WTC11 (cell line): ENCODE measurements around the gene ZSCAN10. TPM values are rescaled to one million over a fixed set of nuclear protein-coding genes. Genes with fewer than 3 reads are reported as not detected.

Source experiments
- ESRRA ChIP-seq: sonication (generic); formaldehyde crosslinking; IDR thresholded peaks from 2 replicates; pipeline ENCODE4 v1.8.1; 2022; ENCODE audit warnings: mild to moderate bottlenecking, missing genetic modification reagents, borderline replicate concordance
- FOXJ3 ChIP-seq: sonication (generic); formaldehyde crosslinking; IDR thresholded peaks from 2 replicates; pipeline ENCODE4 v1.9.0; 2021; ENCODE audit warnings: missing genetic modification reagents, mild to moderate bottlenecking, borderline replicate concordance
- FOXP1 ChIP-seq: sonication (generic); formaldehyde crosslinking; IDR thresholded peaks from 2 replicates; pipeline ENCODE4 v1.8.0; 2022; ENCODE audit warnings: missing genetic modification reagents, mild to moderate bottlenecking, moderate library complexity, borderline replicate concordance
- GRHL2 ChIP-seq: fragments of 250-450 bp; sonication (Bioruptor Pico); IDR thresholded peaks from 2 replicates; pipeline ENCODE4 v1.8.0; 2022; ENCODE audit warnings: mild to moderate bottlenecking, moderate library complexity; ENCODE audit not compliant: insufficient replicate concordance, severe bottlenecking
- IRF2 ChIP-seq: sonication (generic); formaldehyde crosslinking; IDR thresholded peaks from 2 replicates; pipeline ENCODE4 v1.8.0; 2022; ENCODE audit warnings: low read depth, missing genetic modification reagents, borderline replicate concordance
- MYBL2 ChIP-seq: sonication (generic); formaldehyde crosslinking; IDR thresholded peaks from 2 replicates; pipeline ENCODE4 v1.8.1; 2023; ENCODE audit warnings: mild to moderate bottlenecking, moderate library complexity, missing genetic modification reagents
- SMAD4 ChIP-seq: sonication (generic); formaldehyde crosslinking; IDR thresholded peaks from 2 replicates; pipeline ENCODE4 v1.8.0; 2022; ENCODE audit warnings: mild to moderate bottlenecking, missing genetic modification reagents
- ZNF138 ChIP-seq: sonication (generic); formaldehyde crosslinking; conservative IDR thresholded peaks from 2 replicates; pipeline ENCODE4 v1.8.1; 2022; ENCODE audit warnings: mild to moderate bottlenecking, moderate library complexity, missing genetic modification reagents
- ZNF416 ChIP-seq: fragments of 250-450 bp; sonication (Bioruptor Pico); IDR thresholded peaks from 2 replicates; pipeline ENCODE4 v1.9.0; 2021; ENCODE audit warnings: mild to moderate bottlenecking, inconsistent platforms
- total RNA-seq: library from RNA; stranded (reverse); gene quantifications from 3 replicates; pipeline ENCODE4 v1.2.3, GENCODE V29; 2021
- TF ChIP-seq, protein P1 (sequence below): fragments of 250-450 bp; sonication (Bioruptor Pico); IDR thresholded peaks from 2 replicates; pipeline ENCODE4 v1.9.0; 2021; ENCODE audit warnings: mild to moderate bottlenecking, borderline replicate concordance
- TF ChIP-seq, protein P2 (sequence below): sonication (generic); formaldehyde crosslinking; IDR thresholded peaks from 2 replicates; pipeline ENCODE4 v1.8.0; 2023; ENCODE audit warnings: missing genetic modification reagents, mild to moderate bottlenecking, borderline replicate concordance
- TF ChIP-seq, protein P3 (sequence below): sonication (generic); formaldehyde crosslinking; IDR thresholded peaks from 2 replicates; pipeline ENCODE4 v1.8.0; 2023; ENCODE audit warnings: missing genetic modification reagents
- TF ChIP-seq, protein P4 (sequence below): sonication (generic); formaldehyde crosslinking; IDR thresholded peaks from 2 replicates; pipeline ENCODE4 v1.8.1; 2023; ENCODE audit warnings: mild to moderate bottlenecking, moderate library complexity, missing genetic modification reagents
- TF ChIP-seq, protein P5 (sequence below): sonication (generic); formaldehyde crosslinking; conservative IDR thresholded peaks from 2 replicates; pipeline ENCODE4 v1.8.1; 2023; ENCODE audit warnings: mild to moderate bottlenecking, low read depth, missing genetic modification reagents, moderate library complexity
- TF ChIP-seq, protein P6 (sequence below): sonication (generic); formaldehyde crosslinking; conservative IDR thresholded peaks from 2 replicates; pipeline ENCODE4 v1.8.1; 2022; ENCODE audit warnings: mild to moderate bottlenecking, missing genetic modification reagents

Gene ZSCAN10
- total RNA-seq, 1 experiment from 2014 or later, result 263 TPM

DNA sequence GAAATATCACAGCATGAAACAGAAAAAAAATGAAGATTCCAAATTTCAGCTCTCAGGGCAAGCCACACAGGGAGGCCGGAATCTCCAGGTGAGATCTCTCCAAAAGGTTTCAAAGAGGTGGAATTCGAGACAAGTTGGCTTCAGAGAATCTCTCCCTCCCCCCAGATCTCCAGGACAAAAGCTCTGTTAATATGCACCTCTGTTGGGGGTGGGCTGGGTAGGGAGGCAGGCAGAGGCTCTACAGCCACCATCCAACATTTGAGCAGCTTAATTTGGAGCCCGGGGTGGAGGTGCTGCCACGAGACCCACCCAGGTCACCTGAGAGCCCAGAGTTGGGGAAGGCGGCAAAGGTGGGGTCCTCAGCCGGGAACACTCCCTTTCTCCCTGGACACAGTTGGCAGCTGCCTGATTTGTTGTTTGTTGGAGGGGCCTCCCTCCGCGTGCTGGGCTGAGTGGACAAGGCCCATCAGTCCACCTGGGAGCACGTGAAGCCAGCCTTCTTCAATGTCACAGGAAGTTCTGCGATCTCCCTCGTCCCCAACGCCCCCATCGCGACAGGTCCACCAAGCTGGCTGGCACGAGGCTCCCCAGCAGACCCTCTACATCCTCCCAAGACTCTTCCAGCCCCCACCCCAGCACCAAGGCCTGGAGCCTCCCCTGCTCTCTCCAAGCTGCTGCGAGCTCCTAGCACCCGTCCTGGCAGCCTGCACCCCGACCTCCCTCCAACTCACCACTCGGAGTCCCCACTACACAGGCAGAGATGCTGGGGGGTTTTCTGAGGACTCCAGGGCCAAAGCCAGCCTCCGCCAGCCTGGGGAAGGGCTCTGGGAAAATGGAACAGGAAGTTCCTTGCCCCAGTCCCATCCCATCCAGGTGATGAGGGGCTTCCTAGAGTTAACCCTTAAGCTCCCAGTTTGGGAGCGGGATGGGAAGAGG lies at the start of gene ZSCAN10 (continued):
- TF ChIP-seq, protein P1, sequence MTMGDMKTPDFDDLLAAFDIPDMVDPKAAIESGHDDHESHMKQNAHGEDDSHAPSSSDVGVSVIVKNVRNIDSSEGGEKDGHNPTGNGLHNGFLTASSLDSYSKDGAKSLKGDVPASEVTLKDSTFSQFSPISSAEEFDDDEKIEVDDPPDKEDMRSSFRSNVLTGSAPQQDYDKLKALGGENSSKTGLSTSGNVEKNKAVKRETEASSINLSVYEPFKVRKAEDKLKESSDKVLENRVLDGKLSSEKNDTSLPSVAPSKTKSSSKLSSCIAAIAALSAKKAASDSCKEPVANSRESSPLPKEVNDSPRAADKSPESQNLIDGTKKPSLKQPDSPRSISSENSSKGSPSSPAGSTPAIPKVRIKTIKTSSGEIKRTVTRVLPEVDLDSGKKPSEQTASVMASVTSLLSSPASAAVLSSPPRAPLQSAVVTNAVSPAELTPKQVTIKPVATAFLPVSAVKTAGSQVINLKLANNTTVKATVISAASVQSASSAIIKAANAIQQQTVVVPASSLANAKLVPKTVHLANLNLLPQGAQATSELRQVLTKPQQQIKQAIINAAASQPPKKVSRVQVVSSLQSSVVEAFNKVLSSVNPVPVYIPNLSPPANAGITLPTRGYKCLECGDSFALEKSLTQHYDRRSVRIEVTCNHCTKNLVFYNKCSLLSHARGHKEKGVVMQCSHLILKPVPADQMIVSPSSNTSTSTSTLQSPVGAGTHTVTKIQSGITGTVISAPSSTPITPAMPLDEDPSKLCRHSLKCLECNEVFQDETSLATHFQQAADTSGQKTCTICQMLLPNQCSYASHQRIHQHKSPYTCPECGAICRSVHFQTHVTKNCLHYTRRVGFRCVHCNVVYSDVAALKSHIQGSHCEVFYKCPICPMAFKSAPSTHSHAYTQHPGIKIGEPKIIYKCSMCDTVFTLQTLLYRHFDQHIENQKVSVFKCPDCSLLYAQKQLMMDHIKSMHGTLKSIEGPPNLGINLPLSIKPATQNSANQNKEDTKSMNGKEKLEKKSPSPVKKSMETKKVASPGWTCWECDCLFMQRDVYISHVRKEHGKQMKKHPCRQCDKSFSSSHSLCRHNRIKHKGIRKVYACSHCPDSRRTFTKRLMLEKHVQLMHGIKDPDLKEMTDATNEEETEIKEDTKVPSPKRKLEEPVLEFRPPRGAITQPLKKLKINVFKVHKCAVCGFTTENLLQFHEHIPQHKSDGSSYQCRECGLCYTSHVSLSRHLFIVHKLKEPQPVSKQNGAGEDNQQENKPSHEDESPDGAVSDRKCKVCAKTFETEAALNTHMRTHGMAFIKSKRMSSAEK (CRISPR knock-in tag), result 0 out of 2 replicates have a peak, but pooled peaks have one; percentile 48
- TF ChIP-seq FOXP1 (CRISPR knock-in tag) (peak; percentile 56), FOXJ3 (CRISPR knock-in tag) (0 out of 2 replicates have a peak, but pooled peaks have one; percentile 10), ZNF138 (0 out of 2 replicates have a peak, but pooled peaks have one; percentile 78), IRF2 (CRISPR knock-in tag) (no peak), GRHL2 (CRISPR knock-in tag) (no peak), SMAD4 (peak; percentile 14; the same call in 1 of the 2 replicates), ZNF416 (CRISPR knock-in tag) (0 out of 2 replicates have a peak, but pooled peaks have one; percentile 9), ESRRA (peak; percentile 72; the same call in 1 of the 2 replicates), MYBL2 (CRISPR knock-in tag) (0 out of 2 replicates have a peak, but pooled peaks have one; percentile 13)
- TF ChIP-seq, protein P2, sequence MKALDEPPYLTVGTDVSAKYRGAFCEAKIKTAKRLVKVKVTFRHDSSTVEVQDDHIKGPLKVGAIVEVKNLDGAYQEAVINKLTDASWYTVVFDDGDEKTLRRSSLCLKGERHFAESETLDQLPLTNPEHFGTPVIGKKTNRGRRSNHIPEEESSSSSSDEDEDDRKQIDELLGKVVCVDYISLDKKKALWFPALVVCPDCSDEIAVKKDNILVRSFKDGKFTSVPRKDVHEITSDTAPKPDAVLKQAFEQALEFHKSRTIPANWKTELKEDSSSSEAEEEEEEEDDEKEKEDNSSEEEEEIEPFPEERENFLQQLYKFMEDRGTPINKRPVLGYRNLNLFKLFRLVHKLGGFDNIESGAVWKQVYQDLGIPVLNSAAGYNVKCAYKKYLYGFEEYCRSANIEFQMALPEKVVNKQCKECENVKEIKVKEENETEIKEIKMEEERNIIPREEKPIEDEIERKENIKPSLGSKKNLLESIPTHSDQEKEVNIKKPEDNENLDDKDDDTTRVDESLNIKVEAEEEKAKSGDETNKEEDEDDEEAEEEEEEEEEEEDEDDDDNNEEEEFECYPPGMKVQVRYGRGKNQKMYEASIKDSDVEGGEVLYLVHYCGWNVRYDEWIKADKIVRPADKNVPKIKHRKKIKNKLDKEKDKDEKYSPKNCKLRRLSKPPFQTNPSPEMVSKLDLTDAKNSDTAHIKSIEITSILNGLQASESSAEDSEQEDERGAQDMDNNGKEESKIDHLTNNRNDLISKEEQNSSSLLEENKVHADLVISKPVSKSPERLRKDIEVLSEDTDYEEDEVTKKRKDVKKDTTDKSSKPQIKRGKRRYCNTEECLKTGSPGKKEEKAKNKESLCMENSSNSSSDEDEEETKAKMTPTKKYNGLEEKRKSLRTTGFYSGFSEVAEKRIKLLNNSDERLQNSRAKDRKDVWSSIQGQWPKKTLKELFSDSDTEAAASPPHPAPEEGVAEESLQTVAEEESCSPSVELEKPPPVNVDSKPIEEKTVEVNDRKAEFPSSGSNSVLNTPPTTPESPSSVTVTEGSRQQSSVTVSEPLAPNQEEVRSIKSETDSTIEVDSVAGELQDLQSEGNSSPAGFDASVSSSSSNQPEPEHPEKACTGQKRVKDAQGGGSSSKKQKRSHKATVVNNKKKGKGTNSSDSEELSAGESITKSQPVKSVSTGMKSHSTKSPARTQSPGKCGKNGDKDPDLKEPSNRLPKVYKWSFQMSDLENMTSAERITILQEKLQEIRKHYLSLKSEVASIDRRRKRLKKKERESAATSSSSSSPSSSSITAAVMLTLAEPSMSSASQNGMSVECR, result peak; percentile 32
- TF ChIP-seq, protein P3, sequence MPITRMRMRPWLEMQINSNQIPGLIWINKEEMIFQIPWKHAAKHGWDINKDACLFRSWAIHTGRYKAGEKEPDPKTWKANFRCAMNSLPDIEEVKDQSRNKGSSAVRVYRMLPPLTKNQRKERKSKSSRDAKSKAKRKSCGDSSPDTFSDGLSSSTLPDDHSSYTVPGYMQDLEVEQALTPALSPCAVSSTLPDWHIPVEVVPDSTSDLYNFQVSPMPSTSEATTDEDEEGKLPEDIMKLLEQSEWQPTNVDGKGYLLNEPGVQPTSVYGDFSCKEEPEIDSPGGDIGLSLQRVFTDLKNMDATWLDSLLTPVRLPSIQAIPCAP (CRISPR knock-in tag), result peak; percentile 64; the same call in 1 of the 2 replicates
- TF ChIP-seq, protein P4, sequence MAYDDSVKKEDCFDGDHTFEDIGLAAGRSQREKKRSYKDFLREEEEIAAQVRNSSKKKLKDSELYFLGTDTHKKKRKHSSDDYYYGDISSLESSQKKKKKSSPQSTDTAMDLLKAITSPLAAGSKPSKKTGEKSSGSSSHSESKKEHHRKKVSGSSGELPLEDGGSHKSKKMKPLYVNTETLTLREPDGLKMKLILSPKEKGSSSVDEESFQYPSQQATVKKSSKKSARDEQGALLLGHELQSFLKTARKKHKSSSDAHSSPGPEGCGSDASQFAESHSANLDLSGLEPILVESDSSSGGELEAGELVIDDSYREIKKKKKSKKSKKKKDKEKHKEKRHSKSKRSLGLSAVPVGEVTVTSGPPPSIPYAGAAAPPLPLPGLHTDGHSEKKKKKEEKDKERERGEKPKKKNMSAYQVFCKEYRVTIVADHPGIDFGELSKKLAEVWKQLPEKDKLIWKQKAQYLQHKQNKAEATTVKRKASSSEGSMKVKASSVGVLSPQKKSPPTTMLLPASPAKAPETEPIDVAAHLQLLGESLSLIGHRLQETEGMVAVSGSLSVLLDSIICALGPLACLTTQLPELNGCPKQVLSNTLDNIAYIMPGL (CRISPR knock-in tag), result no peak; the same call in 1 of the 2 replicates
- TF ChIP-seq, protein P5, sequence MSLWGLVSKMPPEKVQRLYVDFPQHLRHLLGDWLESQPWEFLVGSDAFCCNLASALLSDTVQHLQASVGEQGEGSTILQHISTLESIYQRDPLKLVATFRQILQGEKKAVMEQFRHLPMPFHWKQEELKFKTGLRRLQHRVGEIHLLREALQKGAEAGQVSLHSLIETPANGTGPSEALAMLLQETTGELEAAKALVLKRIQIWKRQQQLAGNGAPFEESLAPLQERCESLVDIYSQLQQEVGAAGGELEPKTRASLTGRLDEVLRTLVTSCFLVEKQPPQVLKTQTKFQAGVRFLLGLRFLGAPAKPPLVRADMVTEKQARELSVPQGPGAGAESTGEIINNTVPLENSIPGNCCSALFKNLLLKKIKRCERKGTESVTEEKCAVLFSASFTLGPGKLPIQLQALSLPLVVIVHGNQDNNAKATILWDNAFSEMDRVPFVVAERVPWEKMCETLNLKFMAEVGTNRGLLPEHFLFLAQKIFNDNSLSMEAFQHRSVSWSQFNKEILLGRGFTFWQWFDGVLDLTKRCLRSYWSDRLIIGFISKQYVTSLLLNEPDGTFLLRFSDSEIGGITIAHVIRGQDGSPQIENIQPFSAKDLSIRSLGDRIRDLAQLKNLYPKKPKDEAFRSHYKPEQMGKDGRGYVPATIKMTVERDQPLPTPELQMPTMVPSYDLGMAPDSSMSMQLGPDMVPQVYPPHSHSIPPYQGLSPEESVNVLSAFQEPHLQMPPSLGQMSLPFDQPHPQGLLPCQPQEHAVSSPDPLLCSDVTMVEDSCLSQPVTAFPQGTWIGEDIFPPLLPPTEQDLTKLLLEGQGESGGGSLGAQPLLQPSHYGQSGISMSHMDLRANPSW (CRISPR knock-in tag), result no peak
- TF ChIP-seq, protein P6, sequence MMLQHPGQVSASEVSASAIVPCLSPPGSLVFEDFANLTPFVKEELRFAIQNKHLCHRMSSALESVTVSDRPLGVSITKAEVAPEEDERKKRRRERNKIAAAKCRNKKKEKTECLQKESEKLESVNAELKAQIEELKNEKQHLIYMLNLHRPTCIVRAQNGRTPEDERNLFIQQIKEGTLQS (CRISPR knock-in tag), result no peak
